Left renal cortex interstitium (tissue), 4 donors: ENCODE measurements around the gene DMD. TPM values are rescaled to one million over a fixed set of nuclear protein-coding genes. Genes with fewer than 3 reads are reported as not detected.

Experiments
- DNase-seq, 4 donors: peaks; one replicate each; pipeline ENCODE4 v3.0.0-alpha.2; 2013; ENCODE audit warnings: low read depth in 4 of 4, low spot score in 2 of 4, missing footprints in 1 of 4
- polyA plus RNA-seq, 4 donors: library from polyadenylated mRNA; unstranded; fragments of 120-200 nt; gene quantifications; one replicate each; pipeline ENCODE4 v1.2.1, GENCODE V29; 2013; ENCODE audit not compliant: insufficient read length in 4 of 4

The DMD gene
- polyA plus RNA-seq, 4 donors: 14.0 to 17.4 (median 15.2) TPM

DNA sequence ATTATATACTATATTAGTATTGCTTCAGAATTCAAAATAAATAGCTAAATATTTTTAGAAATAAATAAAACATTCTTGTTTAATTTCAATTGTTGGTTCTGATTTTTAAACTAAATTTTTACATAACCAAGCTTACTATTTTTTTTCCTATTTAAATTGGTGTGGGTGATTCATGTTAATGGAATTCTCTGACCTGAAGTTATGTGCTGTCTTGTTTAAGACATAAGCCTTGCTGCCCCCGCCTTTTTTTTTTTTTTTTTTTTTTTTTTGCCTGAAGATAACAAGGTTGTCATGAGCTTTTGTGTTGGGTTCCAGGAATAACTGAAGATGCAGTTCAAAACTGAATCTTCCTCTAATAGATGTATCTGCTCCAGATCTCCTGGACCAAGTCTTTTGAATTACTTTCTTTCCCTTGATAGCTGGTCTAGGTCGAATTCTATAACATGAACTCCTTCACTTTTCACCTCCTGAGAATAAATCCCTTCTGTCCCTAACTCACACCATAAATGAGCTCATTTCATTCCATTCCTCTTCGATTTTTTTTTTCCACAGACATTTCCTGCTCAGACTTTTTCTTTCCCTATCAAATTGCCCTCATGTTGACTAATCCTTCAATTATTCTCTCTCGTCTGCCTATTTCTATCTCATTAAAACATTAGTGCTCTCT lies 1878.1 kb downstream of the DMD start:
- no peak for DNase-seq

DNA sequence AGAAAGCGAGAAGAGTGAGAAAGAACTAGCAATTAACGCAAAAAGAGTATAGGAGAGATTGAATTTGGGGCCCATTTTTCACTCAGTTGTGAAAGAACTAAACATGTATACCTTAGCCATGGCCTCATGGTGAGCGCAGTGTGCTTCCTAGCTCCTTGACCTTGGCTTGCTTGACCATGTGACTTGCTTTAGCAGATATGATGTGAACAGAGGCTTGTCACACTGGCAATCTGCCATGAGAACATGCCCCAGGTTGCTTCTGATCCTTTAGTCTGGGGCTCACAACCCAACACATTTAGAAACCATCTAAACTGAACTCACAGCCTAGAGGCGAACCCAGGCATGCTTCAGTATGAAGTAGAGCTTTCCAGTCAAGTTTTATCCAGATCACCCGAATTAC lies 1879.4 kb downstream of the DMD start:
- no peak for DNase-seq

DNA sequence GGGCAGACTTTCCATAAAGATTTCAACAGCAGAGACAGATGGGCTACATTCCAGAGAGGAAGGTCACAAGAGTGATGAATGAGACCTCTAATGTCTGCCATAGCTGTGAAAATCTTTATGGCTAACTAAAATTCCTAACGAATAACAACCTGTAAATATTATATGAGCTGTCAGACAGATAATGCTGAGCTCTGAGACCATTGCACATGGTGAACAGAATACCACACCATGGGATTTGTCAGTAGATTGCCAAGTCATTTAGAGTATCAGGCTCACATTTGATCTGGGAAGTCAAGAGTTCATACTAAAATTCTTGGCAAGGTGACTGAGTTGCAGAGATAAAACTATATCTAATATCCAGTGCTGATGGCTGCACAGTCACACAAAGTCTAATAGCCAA lies 1880.3 kb downstream of the DMD start:
- no peak for DNase-seq

DNA sequence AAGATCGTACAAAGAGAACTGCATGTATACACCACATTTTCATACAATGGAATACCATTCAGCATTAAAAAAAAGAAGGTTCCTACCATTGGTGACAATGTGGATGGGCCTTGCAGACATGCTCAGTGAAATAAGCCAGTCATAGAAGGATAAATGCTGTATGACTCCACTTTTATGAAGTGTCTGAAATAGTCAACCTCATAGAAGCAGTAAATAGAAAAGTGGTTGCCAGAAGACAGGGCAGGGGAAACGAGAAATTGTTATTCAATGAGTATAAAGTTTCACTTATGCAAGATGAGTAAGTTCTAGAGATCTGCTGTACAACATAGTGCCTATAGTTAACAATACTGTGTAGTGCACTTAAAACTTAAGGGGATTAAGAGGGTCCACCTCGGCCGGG lies 1882.1 kb downstream of the DMD start:
- no peak for DNase-seq

DNA sequence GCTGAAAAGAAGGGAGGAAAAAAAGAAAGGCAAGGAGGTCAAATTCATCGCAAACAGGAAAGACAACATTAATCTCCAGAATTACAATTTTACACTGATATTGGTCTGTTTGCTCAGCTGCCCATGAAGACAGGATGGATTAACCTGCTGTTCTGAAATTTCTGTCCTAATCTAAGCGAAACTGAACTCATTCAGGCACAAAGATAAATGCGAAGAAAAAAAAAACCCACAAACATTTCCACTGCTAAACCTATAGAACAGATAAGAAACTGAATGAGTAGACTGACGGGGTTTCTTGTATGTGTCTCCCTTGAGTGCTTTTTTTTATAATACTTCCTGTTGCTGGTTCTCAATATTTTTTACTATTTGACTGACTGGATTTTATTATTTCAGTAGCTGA lies 1887.7 kb downstream of the DMD start:
- DNase-seq: no peak

DNA sequence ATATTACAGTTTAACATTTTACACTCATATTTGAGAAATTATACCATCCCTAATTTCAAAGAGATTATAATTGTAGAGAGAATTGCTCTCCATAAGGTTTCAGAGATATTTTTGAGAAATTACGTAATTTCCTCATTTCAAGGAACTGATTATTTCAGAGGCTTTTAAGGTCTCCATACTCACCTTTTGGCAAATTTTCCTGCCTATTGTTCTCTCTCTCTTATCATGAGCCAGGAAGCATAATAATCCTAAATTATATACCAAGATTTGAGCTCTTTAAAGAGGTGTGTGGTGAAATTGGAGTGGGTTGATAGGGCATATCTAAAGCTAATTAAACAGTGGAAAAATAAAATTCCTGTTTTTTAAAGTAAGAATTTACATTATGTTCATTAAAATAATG lies 1890.6 kb downstream of the DMD start:
- DNase-seq: no peak

DNA sequence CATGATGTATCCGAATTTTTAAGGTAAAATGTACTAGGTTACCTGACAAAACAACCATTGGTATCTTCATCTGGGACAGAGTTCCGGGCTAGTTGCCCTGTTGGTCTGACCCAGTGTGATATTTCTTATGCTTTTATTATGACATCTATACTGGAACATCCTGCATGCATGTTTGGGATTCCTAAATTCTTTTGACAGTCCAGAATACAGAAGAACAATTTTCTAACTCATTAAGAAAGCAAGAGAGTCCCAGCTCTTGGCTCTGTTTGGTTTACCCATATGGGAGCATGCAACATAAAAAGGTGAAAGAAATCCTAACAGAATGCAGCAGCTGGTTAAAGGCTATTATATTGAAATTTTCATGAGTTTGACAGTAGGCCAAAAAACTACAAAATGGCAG lies 1891.8 kb downstream of the DMD start:
- DNase-seq: no peak

DNA sequence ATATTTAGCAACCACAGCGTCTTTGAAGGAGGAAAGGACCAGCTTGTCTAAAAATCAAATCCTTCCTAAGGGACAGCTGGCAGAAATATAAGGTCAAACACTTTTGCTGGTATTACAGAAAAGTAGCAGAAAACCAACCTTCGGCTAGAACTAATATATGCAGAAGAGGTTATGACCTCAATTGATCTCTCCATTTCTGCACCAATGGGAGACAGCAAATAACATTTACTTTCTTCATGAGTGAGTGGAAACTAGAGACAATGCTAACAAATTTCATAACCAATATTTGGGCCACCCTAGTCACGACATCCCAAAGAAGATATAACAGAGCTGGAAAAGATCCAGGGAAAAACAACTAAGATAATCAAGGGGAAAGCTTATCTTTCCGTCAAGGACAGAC lies 1892.5 kb downstream of the DMD start:
- no peak for DNase-seq

DNA sequence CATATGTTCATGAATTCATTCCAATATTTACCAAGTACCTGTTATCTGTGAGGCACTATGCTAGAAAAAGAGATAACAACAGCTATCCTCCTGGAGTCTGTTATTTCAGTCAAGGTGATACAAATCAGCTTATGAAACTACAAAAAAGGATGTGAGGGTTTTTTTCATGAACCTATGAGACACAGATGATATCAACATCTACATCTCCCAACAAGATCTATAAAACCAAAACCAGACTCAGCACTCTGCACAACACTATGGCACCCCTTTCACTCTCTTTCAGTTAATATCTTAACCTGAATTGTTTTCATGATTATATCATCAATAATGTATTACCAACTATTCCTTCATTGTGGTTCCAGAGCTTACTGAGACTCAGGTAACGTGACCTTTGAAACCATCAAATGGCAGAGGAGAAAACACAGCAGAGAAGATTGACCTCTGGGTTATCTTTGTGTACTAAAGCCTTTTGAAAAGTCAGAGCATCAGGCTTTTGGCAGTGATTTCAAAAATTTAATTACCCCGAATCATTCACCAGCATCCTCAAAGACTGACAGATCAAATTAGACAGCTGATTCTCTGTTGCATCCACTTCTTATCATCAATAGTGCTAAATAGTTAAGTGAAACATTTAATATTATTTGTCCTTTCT lies 1894.9 kb downstream of the DMD start:
- no peak for DNase-seq

DNA sequence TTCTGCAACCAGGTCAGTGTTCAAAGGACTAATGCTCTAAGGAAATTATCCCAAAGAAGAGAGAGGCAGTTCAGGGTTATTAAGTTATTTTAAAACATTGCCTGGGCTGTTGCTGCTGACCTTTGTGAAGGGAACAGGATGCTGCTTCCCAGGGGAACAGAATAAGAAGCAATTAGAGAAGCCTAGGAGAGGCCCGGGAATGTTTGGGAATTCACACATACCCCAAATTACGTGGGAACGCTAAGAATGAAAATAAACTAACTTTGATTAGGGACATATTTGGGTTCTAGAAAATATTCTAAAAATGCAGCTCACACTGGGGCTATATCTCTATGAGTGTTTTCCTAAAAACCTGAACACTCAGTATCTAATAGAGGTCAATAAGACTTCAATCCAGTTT lies 1896.4 kb downstream of the DMD start:
- no peak for DNase-seq

DNA sequence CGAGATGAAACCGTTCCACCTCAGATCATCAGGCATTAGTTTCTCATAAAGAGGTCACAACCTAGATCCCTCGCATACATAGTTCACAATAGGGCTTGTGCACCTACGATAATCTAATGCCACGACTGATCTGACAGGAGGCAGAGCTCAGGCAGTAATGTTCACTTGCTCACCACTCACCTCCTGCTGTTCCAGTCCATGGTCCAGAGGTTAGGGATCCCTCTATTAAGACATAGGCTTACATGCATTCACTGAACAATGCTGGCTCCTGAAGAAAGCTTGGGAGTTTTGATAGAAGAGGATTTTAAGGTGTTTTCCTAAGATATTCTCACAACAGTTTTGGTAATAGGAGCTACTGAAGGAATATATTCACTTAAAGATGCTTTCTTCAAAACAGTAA lies 1903.4 kb downstream of the DMD start:
- no peak for DNase-seq

DNA sequence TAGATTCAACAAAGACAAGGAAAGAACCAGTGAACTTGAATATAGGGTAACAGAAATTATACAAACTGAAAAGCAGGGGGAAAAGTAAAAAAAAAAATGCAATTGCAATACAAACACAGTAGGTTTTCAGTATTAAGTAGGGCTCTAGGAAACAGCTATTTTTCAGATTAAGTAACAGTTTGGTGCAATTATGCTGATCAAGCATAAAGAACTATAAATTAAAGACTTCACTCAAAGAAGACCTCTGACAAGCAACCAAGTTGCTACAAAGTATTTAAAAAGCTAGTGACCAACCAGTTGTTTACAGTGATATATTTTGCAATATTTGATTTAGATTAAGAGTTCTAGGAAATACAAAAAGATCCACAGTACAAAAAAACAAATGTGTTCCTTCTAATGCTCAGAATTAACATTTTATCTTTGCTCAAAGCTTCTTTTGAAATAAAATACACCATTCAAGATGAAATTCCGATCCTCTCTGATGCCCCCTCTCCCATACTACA lies 1908.7 kb downstream of the DMD start:
- no peak for DNase-seq

DNA sequence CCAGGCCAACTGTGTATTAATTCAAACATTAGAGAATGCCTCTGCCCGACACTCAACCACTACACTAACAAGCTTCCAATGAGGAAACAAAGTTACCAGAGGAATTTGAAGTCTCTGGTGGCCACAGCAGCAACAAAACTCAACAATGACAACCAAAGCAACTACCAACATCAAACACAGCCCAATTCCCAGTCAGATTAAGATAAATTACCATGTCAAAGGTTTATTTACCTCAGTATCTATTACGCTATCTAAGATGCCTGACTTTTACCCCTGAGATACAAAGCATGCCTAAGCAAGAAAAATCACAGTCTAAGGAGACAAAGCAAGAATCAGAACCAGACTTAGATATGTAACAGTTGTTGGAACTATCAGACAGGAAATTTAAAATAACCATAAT lies 1909.4 kb downstream of the DMD start:
- DNase-seq: no peak

DNA sequence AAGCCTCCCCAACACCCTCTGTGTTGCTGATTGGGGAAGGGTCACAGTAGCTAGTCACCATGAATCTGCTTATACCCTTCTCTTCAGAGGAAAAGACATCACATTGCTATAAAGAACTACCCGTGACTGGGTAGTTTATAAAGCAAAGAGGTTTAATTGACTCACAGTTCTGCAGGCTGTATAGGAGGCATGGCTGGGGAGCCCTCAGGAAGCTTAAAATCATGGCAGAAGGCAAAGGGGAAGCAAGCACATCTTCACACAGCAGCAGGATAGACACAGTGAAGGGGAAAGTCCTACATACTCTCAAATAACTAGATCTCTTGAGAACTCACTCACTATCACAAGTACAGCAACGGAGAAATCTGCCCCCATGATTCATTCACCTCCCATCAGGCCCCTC lies 1910.1 kb downstream of the DMD start:
- DNase-seq: no peak

DNA sequence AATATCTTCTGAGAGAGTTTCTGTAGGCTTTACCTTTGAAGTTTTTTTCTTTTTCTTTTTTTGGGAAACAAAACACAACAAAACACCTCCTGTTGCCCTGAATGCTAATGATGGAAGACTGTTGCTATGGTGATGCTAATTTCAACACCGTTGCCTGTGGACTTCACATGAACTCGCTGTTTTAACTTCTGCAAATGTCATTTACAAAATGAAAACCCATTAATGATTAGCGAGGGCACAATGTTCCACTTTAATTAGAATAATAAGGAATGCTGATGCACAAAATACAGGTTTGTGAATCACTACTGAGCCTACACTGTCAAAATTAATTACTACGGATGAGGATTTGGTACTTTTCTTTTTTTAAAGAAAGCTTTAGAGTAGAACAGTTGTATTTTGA lies 1912.4 kb downstream of the DMD start:
- DNase-seq: no peak

DNA sequence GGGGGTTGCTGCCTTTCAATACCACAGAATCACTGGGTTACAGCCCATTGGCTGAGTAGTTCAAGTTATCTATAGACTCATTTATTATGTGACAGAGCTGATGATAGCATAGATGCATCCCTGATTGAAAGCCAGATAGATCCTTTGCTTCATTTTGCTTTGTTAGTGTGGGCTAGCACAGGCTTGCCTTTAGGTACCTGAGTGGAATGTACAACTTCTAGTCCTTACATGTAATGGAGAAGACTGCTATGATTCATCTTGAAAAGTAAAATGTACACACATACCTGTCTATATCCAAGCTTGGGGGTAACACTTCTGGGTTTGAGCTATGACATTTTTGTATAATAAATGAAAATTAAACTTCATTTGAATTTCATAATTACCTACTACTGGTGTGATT lies 1913.5 kb downstream of the DMD start:
- no peak for DNase-seq

DNA sequence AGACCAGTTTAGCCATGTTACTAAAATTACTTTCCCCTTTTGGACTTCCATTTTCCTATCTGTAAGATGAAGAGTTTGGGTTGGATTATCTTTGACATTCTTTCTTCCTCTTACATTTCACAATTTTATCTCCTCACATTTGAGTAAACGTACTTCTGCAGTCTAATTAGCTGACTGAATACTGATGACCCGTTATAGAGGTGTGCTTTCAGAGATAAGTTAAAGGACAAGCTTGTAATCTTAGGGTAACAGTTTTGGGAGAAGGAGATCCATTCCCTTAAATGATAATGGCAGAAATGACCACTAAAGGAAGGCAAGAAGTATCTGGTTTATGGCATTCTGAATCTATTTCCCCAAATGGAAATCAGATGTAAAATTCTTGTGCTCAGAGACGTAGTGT lies 1916.9 kb downstream of the DMD start:
- no peak for DNase-seq

DNA sequence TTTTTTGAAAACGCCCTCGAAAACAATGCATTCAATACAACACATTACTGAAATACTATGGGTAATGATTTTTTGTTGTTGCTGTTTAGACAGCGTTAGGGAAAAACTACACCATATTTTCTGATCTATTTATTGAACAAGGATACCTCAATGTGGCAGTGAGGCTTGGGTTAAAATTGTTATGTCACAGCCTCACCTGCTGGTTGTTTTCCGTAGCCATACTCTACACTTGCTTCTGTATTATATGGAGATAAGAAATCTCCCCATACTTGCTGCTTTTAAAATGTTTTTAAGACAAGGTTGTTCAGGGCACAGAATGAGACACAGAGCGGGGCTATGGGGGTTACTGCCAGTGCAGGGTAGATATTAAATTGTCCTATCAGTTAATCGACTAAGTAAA lies 1917.9 kb downstream of the DMD start:
- no peak for DNase-seq

DNA sequence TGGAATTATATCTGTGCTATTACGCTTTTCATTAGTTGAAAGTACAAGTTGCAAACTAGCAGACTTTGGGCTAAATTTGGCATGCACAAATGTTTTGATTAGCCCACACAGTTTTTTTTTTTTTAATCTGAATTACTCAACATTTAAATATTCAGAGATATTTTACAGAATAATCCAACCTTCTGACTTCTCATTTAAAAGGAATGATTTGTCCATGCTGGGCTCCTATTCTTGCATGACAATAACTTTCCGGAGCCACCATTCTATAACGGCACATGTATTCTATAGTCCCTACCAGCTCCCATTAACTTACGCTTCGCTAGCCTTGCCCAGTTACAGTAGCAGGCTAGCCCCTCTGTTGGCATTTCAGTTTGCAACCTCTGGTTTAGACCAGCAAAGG lies 1920.2 kb downstream of the DMD start:
- DNase-seq: no peak

DNA sequence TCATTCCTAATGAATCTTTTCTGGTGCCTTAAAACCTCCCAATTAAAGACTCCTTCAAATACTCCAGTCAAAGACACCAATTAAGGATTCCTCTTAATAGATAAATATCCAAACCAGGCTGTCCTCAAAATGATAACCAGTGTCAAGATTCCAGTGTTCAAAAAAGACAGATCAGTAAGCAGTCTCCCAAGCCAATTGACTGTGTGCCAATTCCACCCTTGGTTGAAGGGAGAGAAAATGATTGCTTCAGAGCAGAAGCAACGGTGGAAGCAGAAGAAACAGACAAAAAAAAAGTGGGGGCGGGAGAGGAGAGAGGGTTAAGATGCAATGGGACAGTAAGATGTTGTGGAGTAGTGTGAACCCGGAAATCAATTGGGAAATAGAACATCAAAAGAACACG lies 1923.5 kb downstream of the DMD start:
- no peak for DNase-seq

DNA sequence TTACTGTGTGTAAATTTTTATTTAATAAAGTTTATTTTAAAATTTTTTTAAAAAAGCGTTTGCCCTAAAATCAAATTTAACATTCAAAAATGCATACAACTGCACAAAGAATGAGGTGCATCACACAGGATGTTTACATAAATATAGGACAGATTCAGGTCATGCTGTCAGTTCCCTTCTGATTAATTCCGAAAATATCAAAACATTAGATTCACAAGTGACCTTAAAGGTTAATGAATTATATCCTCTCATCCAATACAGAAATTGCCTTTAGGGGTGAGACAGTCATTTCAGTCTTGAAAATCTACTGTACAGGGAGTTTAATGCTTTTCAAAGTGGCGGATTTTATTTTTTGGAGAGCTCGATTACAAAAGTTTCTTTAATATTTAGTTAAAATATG lies 1930.8 kb downstream of the DMD start:
- DNase-seq: no peak

DNA sequence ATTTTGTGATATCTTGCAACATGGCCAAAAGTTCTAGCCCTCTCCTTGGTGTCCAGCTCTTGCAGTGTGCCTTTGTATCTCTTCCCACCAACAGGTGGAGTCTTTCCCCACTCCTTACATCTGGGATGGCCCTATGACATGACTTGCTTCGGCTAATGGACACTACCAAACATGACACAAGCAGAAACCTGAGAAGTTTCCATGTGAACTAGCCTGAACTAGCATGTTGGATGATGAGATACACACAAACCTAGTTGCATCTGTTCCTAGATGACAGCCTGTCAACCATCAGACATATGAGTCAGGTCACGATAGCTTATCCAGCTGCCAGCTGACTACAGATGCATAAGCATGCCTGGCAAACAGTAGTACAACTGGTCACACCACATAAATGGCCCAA lies 1932.0 kb downstream of the DMD start:
- no peak for DNase-seq

DNA sequence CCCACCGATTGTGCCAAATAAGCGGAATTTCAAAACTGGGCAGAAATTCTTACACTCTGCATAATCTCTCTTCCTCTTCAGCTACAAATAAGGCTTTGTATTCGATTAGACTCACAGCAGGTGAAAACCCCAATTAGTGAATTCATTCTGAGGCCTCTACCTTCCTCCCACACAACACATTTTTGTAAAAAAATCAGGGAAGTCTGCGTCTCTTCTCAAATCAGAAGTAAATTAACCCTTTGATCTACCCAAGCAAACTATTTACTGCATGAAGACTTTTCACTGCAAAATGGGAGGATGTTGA lies 1938.9 kb downstream of the DMD start:
- DNase-seq: no peak
